Small intestine (tissue), 7 donors: ENCODE measurements around the gene GRIK3. TPM values are rescaled to one million over a fixed set of nuclear protein-coding genes. Genes with fewer than 3 reads are reported as not detected.

Source experiments
- DNase-seq, 2 donors: peaks; one replicate each; pipeline versions ENCODE4 v3.0.0 to v3.0.0-alpha.2; 2013
- FAIRE-seq: peaks from 2 replicates; lab custom pipeline; 2012; peaks lifted over from hg19 to GRCh38; lab: Jason Lieb, UNC
- H3K27ac ChIP-seq, 3 donors: one replicate each; pipeline ENCODE4 v1.5.1; 2013; ENCODE audit warnings: low read length in 2 of 3, mild to moderate bottlenecking in 2 of 3, control low read depth in 1 of 3, inconsistent platforms in 1 of 3, low read depth in 1 of 3, moderate library complexity in 1 of 3
- H3K27me3 ChIP-seq, 3 donors: one replicate each; pipeline ENCODE4 v1.6.1; 2013; ENCODE audit warnings: low read length in 3 of 3, inconsistent platforms in 1 of 3; ENCODE audit not compliant: control insufficient read depth in 3 of 3, insufficient read depth in 3 of 3
- H3K36me3 ChIP-seq, 3 donors: one replicate each; pipeline ENCODE4 v1.6.1; 2013; ENCODE audit warnings: low read length in 3 of 3, inconsistent platforms in 1 of 3, low read depth in 1 of 3, mild to moderate bottlenecking in 1 of 3, moderate library complexity in 1 of 3; ENCODE audit not compliant: control insufficient read depth in 3 of 3, insufficient read depth in 2 of 3
- H3K4me1 ChIP-seq, 3 donors: one replicate each; pipeline ENCODE4 v1.6.1; 2013; ENCODE audit warnings: low read length in 2 of 3, inconsistent platforms in 1 of 3, low read depth in 1 of 3, mild to moderate bottlenecking in 1 of 3, moderate library complexity in 1 of 3; ENCODE audit not compliant: control insufficient read depth in 3 of 3, insufficient read depth in 2 of 3
- H3K4me3 ChIP-seq, 3 donors: one replicate each; pipeline ENCODE4 v1.5.1; 2013; ENCODE audit warnings: low read length in 3 of 3, control low read depth in 1 of 3, inconsistent platforms in 1 of 3, low read depth in 1 of 3, mild to moderate bottlenecking in 1 of 3, moderate library complexity in 1 of 3
- H3K9me3 ChIP-seq, 2 donors: one replicate each; pipeline ENCODE4 v1.6.1; 2013; ENCODE audit warnings: low read depth in 1 of 2, low read length in 1 of 2; ENCODE audit not compliant: control insufficient read depth in 2 of 2, insufficient read depth in 1 of 2
- WGBS, 3 donors: extraction: QIAGEN DNeasy Blood & Tissue Kit; methylation state at CpG; one replicate each; pipeline ENCODE4 v1.1.7; 2013; 5-methylcytosine and 5-hydroxymethylcytosine counted together
- polyA plus RNA-seq, 4 donors: library from polyadenylated mRNA; stranded (reverse) in 3 of 4; unstranded in 1 of 4; fragments of 200-250 nt in 3 of 4; fragments of 120-200 nt in 1 of 4; gene quantifications; one replicate each; pipeline versions ENCODE4 v1.2.1 to v1.2.3, GENCODE V29; 2013
- donor health status: healthy with polysubstance abuse.
- donor health status: control.
- donor health status: control.
- donor health status: Bipolar disorder and iron deficiency.
- donor health status: healthy.

The GRIK3 gene
- polyA plus RNA-seq, 4 donors: 0.81 to 1.9 TPM; not detected in 2

GRCh38 chr1:36894824-36895223 is 139.5 kb downstream of the GRIK3 start:
- 59 to 67% (median 66%) methylated on average over 3 of the region's 3 CpGs for WGBS, 3 donors
- Histone ChIP-seq H3K9me3 (no peaks in the 10 kb centered on the region), H3K27me3 (no peaks in the 10 kb centered on the region), H3K4me1 (no peaks in the 10 kb centered on the region), H3K36me3 (no peaks in the 10 kb centered on the region), H3K27ac (no peak overlapping the region), H3K4me3 (no peak overlapping the region)
- FAIRE-seq (no peak), DNase-seq (no peak)

GRCh38 chr1:36890776-36891175 is 143.5 kb downstream of the GRIK3 start:
- FAIRE-seq (no peak), DNase-seq (no peak)
- Histone ChIP-seq H3K4me3 (no peak overlapping the region), H3K9me3 (no peaks in the 10 kb centered on the region), H3K36me3 (no peaks in the 10 kb centered on the region), H3K27me3 (no peaks in the 10 kb centered on the region), H3K27ac (no peak overlapping the region), H3K4me1 (no peaks in the 10 kb centered on the region)
- 72 to 80% (median 75%) methylated on average over 9 of the region's 9 CpGs for WGBS, 3 donors

GRCh38 chr1:36889478-36890226 is 144.7 kb downstream of the GRIK3 start:
- WGBS, 3 donors: 49 to 66% (median 59%) methylated on average over 7 of the region's 7 CpGs
- H3K27me3 ChIP-seq: no peaks in the 10 kb centered on the region
- H3K4me3 ChIP-seq: no peak overlapping the region
- DNase-seq: no peak
- no peak for FAIRE-seq
- no peaks in the 10 kb centered on the region for H3K4me1 ChIP-seq
- H3K27ac ChIP-seq: no peak overlapping the region
- H3K9me3 ChIP-seq: no peaks in the 10 kb centered on the region
- no peaks in the 10 kb centered on the region for H3K36me3 ChIP-seq

GRCh38 chr1:36888811-36889477 is 145.4 kb downstream of the GRIK3 start:
- Histone ChIP-seq H3K27ac (no peak overlapping the region), H3K9me3 (no peaks in the 10 kb centered on the region), H3K4me3 (no peak overlapping the region), H3K36me3 (no peaks in the 10 kb centered on the region), H3K4me1 (no peaks in the 10 kb centered on the region), H3K27me3 (no peaks in the 10 kb centered on the region)
- DNase-seq (no peak), FAIRE-seq (no peak)
- WGBS, 3 donors: 74 to 81% (median 76%) methylated on average over 7 of the region's 7 CpGs

GRCh38 chr1:36885540-36886357 is 148.6 kb downstream of the GRIK3 start:
- H3K36me3 ChIP-seq: no peaks in the 10 kb centered on the region
- H3K4me1 ChIP-seq: no peaks in the 10 kb centered on the region
- no peak overlapping the region for H3K27ac ChIP-seq
- FAIRE-seq: no peak
- no peaks in the 10 kb centered on the region for H3K9me3 ChIP-seq
- WGBS, 3 donors: 61 to 69% (median 66%) methylated on average over 7 of the region's 7 CpGs
- no peak overlapping the region for H3K4me3 ChIP-seq
- H3K27me3 ChIP-seq: no peaks in the 10 kb centered on the region
- DNase-seq: no peak

- WGBS, 3 donors: 59 to 77% (median 67%) methylated on average over 4 of the region's 4 CpGs
- H3K36me3 ChIP-seq: no peaks in the 10 kb centered on the region
- FAIRE-seq: no peak
- H3K9me3 ChIP-seq: no peaks in the 10 kb centered on the region
- H3K27me3 ChIP-seq: no peaks in the 10 kb centered on the region
- DNase-seq: no peak
- no peak overlapping the region for H3K27ac ChIP-seq
- no peak overlapping the region for H3K4me3 ChIP-seq
- H3K4me1 ChIP-seq: no peaks in the 10 kb centered on the region
These were observed 149.5 kb downstream of the GRIK3 start for GRCh38 chr1:36884801-36885200.

GRCh38 chr1:36884029-36884701 is 150.2 kb downstream of the GRIK3 start:
- FAIRE-seq: no peak
- H3K27me3 ChIP-seq: no peaks in the 10 kb centered on the region
- H3K9me3 ChIP-seq: no peaks in the 10 kb centered on the region
- no peak for DNase-seq
- 62 to 69% (median 67%) methylated on average over 8 of the region's 8 CpGs for WGBS, 3 donors
- H3K36me3 ChIP-seq: no peaks in the 10 kb centered on the region
- no peak overlapping the region for H3K4me3 ChIP-seq
- H3K27ac ChIP-seq: no peak overlapping the region
- H3K4me1 ChIP-seq: no peaks in the 10 kb centered on the region
